ENCODE measurements around the gene HOMER2. TPM values are rescaled to one million over a fixed set of nuclear protein-coding genes. Genes with fewer than 3 reads are reported as not detected.

HOMER2 gene
- total RNA-seq, 2 experiments from 2014 or later = 0.85 to 1.6 TPM

DNA sequence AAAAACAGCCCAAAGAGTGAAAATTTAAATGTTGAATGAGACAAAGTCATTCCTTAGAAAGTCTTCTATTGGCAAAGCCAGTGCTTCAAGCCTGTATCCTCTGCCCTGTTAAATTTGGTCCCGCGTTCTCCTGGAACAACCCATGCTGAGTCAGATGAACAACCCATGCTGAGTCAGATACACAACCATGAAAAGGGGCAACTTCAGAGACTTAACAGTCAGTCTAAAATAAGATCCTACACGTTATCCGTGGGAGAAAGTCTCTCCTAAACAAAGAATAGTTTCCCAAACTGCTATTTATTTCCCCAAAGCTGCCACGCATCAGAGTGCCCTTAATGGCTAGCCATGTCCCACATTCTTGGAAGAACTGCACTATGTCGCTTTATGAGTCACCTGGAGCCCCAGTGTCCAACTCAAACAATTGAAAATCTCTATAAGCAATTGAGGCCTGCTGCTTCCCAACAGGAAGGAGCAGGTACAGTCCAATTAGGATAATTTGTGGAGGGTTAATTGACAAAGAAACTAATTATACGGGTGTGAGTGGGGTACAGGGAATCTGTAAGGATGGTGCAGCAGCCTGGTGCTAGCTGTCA is 77.0 kb downstream of the HOMER2 start:
- H3K4me1 ChIP-seq (ENCODE audit: insufficient read depth, low read length) = no peaks in the 10 kb centered on the region
- POLR2A ChIA-PET = no interaction called here
- intact Hi-C loops (cut with DNase I, micrococcal nuclease) = no loop called here

DNA sequence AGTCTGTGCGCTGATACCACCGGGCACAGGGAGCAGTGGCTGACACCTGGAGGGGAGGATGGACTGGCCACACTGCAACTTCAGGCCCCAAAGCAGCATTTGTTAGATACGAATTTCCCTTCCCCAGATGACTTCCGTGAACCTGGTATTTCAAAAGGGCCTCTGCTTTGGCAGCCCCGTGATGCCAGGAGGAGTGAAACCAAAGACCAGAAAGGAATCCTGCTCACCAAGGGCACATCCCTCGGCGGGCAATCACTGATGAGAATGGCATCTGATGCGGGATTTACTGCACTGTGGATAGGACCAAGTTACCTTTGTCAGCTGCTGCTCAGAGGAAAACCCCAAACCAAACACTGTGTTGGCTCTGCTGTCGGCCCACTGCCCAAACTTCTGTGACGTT is 77.6 kb downstream of the HOMER2 start:
- TF ChIP-seq, protein P1, sequence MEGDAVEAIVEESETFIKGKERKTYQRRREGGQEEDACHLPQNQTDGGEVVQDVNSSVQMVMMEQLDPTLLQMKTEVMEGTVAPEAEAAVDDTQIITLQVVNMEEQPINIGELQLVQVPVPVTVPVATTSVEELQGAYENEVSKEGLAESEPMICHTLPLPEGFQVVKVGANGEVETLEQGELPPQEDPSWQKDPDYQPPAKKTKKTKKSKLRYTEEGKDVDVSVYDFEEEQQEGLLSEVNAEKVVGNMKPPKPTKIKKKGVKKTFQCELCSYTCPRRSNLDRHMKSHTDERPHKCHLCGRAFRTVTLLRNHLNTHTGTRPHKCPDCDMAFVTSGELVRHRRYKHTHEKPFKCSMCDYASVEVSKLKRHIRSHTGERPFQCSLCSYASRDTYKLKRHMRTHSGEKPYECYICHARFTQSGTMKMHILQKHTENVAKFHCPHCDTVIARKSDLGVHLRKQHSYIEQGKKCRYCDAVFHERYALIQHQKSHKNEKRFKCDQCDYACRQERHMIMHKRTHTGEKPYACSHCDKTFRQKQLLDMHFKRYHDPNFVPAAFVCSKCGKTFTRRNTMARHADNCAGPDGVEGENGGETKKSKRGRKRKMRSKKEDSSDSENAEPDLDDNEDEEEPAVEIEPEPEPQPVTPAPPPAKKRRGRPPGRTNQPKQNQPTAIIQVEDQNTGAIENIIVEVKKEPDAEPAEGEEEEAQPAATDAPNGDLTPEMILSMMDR (IDR thresholded peaks at IDR 0.05) = no peak
- Mint-ChIP-seq H3K4me1 (ENCODE audit: low read depth) (no peaks in the 10 kb centered on the region), H3K27ac (no peak overlapping the region), H3K4me3 (no peak overlapping the region), H3K9me3 (no peaks in the 10 kb centered on the region), H3K36me3 (ENCODE audit: low read depth) (no peaks in the 10 kb centered on the region), H3K27me3 (no peaks in the 10 kb centered on the region)
- Histone ChIP-seq H3K27me3 (ENCODE audit: control insufficient read depth in 1 of 2, insufficient read depth in 2 of 2, low read length in 2 of 2) (no peaks in the 10 kb centered on the region), H3K27ac (ENCODE audit: low read depth in 1 of 2, low read length in 2 of 2) (no peak overlapping the region), H3K4me1 (ENCODE audit: insufficient read depth, low read length) (no peaks in the 10 kb centered on the region), H3K9me3 (ENCODE audit: control insufficient read depth in 1 of 2, insufficient read depth in 1 of 2, low read length in 2 of 2) (no peaks in the 10 kb centered on the region), H3K4me3 (ENCODE audit: low read length) (no peak overlapping the region), H3K36me3 (ENCODE audit: insufficient read depth, low read length) (no peaks in the 10 kb centered on the region)
- DNase-seq = no peak
- no peak for ATAC-seq (ENCODE audit: poor library complexity)
- POLR2A ChIA-PET = no interaction called here
- CTCF ChIA-PET = no interaction called here
- intact Hi-C loops (cut with DNase I, micrococcal nuclease) = no loop called here

More for the DNA sequence above, 77.0 kb downstream of the HOMER2 start:
- DNase-seq = no peak
- no peaks in the 10 kb centered on the region for H3K36me3 Mint-ChIP-seq (ENCODE audit: low read depth)
- no peak overlapping the region for H3K27ac Mint-ChIP-seq
- H3K27me3 ChIP-seq (ENCODE audit: control insufficient read depth in 1 of 2, insufficient read depth in 2 of 2, low read length in 2 of 2) = no peaks in the 10 kb centered on the region
- CTCF ChIA-PET = no interaction called here
- TF ChIP-seq, protein P1 (IDR thresholded peaks at IDR 0.05) = no peak
- no peak overlapping the region for H3K4me3 ChIP-seq (ENCODE audit: low read length)
- H3K4me3 Mint-ChIP-seq = no peak overlapping the region
- H3K4me1 Mint-ChIP-seq (ENCODE audit: low read depth) = no peaks in the 10 kb centered on the region
- ATAC-seq (ENCODE audit: poor library complexity) = no peak
- H3K36me3 ChIP-seq (ENCODE audit: insufficient read depth, low read length) = no peaks in the 10 kb centered on the region
- no peaks in the 10 kb centered on the region for H3K27me3 Mint-ChIP-seq
- H3K9me3 Mint-ChIP-seq = no peaks in the 10 kb centered on the region
- no peaks in the 10 kb centered on the region for H3K9me3 ChIP-seq (ENCODE audit: control insufficient read depth in 1 of 2, insufficient read depth in 1 of 2, low read length in 2 of 2)
- H3K27ac ChIP-seq (ENCODE audit: low read depth in 1 of 2, low read length in 2 of 2) = no peak overlapping the region

DNA sequence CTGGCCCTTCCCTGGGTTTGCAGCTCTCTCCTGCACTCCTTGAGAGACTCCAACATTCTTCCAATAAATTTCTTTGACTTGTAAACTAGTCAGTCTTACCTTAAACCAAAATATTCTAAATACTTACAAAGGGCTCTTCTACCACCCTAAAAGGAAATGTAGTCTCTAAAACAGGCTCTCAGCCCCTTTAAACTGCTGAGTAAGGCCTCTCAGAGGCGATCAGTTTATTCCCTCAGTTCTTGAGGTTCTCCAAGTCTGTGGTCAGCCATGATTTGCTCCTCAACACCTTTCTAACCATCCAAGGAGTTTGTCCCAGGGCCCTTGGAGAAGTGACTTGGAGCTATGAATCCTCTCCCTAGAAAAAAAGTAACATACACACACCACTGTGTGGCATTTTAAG is 78.3 kb downstream of the HOMER2 start:
- Mint-ChIP-seq H3K27ac (no peak overlapping the region), H3K27me3 (no peaks in the 10 kb centered on the region), H3K4me3 (no peak overlapping the region), H3K36me3 (ENCODE audit: low read depth) (no peaks in the 10 kb centered on the region), H3K9me3 (no peaks in the 10 kb centered on the region), H3K4me1 (ENCODE audit: low read depth) (no peaks in the 10 kb centered on the region)
- no peak overlapping the region for H3K4me3 ChIP-seq (ENCODE audit: low read length)
- ChIA-PET POLR2A (no interaction called here), CTCF (no interaction called here)
- intact Hi-C loops (cut with DNase I, micrococcal nuclease) = no loop called here
- H3K4me1 ChIP-seq (ENCODE audit: insufficient read depth, low read length) = no peaks in the 10 kb centered on the region
- H3K27me3 ChIP-seq (ENCODE audit: control insufficient read depth in 1 of 2, insufficient read depth in 2 of 2, low read length in 2 of 2) = no peaks in the 10 kb centered on the region
- DNase-seq (no peak), ATAC-seq (ENCODE audit: poor library complexity) (no peak)
- TF ChIP-seq, protein P1 (IDR thresholded peaks at IDR 0.05) = no peak
- H3K9me3 ChIP-seq (ENCODE audit: control insufficient read depth in 1 of 2, insufficient read depth in 1 of 2, low read length in 2 of 2) = no peaks in the 10 kb centered on the region
- no peak overlapping the region for H3K27ac ChIP-seq (ENCODE audit: low read depth in 1 of 2, low read length in 2 of 2)
- H3K36me3 ChIP-seq (ENCODE audit: insufficient read depth, low read length) = no peaks in the 10 kb centered on the region
